Measurements from ENCODE around the gene CHAMP1.

CHAMP1 gene, protein sequence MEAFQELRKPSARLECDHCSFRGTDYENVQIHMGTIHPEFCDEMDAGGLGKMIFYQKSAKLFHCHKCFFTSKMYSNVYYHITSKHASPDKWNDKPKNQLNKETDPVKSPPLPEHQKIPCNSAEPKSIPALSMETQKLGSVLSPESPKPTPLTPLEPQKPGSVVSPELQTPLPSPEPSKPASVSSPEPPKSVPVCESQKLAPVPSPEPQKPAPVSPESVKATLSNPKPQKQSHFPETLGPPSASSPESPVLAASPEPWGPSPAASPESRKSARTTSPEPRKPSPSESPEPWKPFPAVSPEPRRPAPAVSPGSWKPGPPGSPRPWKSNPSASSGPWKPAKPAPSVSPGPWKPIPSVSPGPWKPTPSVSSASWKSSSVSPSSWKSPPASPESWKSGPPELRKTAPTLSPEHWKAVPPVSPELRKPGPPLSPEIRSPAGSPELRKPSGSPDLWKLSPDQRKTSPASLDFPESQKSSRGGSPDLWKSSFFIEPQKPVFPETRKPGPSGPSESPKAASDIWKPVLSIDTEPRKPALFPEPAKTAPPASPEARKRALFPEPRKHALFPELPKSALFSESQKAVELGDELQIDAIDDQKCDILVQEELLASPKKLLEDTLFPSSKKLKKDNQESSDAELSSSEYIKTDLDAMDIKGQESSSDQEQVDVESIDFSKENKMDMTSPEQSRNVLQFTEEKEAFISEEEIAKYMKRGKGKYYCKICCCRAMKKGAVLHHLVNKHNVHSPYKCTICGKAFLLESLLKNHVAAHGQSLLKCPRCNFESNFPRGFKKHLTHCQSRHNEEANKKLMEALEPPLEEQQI

DNA sequence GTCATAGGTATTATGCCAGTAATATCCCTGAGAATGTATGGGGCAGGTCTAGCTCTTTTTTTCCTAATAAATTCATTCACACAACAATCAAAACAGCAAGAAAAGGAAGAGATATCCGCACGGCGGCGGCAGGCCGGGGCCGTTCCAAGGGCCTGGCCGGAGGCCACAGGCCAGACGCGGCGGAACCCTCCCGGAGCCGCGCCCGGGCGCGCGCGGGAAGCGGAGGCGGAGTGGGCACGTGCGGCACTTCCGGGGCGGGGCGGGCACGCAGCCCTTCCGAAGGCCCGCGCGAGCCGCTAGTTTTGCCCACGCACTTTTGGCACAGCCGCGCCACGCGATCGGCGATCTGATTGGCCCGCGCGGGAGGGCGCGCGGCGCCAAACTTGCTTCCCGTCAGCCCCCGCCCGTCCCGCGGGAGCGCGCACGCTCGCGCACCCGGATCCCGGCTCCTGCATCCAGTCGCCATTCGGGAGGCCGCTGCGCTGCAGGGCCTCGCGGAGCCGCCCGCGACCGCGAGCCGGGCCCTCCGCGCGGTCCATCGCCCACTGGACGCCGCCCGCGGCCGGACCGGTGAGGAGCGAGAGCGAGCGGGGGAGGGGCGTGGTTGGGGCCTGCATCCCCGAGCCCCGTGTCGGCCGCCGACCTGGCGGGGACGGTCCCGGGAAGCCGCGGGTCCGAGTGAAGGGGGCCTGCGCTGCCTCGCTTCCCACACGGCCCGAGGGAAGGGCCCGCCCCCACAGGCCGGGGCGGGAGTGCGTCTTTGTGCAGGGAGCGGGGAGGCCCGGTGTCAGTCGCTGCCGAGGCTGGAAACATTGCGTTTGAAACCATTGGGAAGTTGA is at the start of gene CHAMP1:
Gene CHAMP1, plus strand, starts transcription at position 430 of the 839 bp plus-strand sequence. CDS start 9,340 bp downstream, outside the sequence.
- peak; percentile 90 for DNase-seq

DNA sequence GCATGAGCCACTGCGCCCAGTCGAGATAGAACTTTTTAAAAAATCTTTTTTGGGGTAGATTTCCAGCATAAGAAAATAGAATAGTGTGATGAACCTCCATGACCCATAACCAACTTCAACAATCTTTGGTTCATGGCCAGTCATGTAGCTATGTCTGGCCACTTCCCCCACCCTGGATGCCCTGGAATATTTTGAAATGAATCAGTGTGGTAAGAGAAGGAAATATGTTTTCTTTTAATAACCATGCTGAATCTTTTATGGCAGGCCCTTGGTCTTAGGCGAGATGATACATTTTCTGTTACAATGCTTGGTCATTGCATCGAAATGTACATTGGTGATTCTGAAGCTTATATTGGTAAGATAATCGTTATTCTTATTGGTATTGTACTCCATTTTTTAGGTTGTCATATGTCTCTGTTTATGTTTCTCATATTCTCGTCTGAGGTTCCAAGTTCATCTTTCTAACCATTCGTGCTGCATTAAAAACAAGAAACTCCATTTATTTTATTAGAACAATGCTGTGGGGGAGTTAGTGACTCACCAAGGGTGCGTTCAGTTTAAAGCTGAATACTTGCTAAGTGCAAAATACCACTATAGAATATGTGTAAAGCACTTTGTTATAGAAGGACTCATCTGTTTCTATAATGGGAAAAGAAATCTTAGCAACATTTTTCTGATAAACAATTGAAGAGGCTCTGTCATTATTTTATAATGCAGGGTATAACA is 49.3 kb upstream of the CHAMP1 start:
- DNase-seq: no peak

DNA sequence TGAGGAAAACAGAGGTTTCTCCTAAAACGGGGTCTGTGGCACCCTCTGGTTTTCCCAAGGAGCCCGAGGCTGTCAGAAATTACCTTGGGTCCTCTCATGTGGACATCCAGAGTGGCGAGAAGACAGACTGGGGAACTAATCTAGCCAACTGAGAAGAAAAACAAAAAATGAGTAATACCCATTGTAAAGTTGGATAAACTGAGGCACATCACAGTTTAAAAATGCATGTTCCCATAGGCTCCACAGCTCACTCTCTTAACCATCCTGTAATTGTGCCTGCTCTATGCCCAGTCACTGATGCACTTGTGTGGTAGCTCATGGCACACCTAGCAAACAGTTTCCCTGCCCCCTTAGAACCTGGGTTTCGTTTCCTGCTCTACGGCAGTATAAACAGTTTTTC is 48.1 kb upstream of the CHAMP1 start:
- DNase-seq: no peak

DNA sequence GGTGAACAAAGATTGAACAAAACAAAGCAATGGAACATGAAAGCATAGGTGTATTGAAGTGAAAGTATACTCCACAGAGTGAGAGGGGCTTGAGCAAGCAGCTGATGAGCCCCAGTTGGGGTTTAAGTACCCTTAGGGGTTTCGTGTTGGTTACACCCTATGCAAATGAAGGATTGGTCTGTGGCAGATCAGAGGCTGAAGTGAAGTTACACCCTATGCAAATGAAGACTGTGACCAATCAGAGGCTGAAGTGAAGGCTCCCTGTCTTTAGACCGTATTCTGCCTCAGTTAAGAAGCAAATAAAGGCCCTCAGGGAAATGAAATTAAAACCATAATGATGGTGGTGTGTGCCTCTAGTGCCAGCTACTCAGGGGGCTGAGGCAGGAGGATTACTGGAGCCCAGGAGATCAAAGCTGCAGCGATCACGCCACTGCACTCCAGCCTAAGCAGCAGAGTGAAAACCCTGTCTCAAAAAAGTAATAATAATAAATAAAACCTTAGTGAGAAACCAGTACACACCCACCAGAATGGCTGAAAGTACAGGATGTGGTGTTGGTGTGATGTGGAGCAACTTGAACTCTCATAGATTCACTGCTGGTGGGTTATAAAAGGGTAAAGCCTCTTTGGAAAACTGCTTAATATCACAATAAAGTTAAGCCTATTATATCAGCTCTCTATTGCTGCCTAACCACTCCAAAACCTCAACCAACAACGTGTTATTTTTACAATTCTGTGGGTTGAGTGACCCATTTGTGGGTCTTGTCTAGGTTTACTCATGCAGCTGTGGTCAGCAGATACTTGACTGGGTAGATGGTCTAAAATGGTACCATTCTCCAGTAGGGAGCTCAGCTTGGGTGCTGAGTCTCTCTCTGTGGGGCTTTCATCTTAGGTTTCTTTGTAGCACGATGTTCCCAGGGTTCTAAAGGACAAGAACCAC is 45.7 kb upstream of the CHAMP1 start:
- DNase-seq: no peak

DNA sequence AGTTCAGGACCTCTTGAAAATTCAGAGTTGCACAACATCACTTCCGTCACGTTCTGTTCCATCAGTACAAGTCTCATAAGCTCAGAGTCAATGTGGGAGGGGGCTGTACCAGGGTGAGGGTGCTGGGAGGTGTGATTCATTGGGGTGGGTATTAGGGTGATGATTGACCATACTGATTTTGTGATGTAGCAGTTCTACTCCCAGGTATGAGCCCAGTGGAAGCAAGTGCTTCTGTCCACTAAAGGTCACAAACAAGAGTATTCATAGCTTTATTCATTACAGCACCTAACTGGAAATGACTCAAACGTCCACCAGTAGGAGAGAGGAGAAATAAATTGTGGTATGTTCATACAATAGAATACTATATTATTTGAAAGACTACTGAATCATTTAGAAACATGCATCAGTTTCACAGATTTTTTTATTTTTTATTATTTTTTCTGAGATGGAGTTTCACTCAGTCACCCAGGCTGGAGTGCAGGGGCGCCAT is 45.0 kb upstream of the CHAMP1 start:
- DNase-seq: no peak

DNA sequence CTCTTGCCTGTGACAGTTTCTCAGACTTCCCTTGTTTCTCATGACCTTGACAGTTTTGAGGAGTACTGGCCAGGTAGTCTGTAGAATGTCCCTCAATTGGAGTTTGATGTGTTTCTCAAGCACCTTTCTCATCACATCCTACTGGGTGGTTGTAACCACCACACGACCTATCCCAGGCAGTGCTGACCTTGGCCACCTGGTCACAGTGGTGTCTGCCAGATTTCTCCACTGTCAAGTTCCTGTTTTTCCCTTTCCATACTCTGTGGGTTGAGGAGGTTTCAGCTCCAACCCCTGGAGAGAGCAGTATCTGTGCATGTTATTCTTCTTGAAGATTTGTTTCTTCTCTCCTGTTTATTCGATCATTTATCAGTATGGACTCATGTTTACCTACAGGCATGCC is 41.3 kb upstream of the CHAMP1 start:
- no peak for DNase-seq

DNA sequence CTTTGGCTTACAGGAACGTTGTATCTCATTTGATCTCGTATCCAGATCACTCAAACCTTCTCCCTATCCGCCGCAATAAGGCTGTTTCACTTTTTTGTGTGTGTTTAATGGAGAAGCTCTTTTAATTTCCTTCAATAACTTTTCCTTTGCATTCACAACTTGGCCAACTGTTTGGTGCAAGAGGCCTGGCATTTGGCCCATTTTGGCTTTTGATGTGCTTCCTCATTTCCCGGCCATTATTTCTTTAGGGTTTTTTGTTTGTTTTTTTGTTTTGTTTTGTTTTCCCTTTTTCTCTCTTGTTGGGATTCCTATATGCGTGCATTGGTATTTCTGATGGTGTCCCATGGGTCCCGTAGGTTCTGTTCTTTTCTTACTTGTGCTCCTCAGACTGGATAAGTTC is 39.0 kb upstream of the CHAMP1 start:
- DNase-seq: no peak

DNA sequence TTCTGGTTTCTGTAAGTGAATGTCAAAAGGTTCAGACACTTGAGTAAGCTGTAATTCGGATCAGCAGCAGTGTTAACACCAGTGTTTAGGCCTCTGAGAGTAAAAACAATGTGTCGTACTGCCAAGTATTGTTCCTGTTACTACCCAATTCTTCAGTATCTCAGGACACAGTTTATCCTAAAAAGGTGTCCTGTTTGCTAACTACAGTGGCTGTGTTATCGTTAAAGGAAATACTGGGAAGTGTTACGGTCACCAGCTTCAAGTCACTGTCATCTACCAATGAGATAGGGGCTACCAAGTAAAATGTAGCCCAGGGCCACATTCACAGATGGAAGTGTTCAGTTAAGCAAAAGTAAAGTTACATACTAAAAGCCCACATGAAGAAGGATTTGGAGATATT is 35.2 kb upstream of the CHAMP1 start:
- DNase-seq: no peak

DNA sequence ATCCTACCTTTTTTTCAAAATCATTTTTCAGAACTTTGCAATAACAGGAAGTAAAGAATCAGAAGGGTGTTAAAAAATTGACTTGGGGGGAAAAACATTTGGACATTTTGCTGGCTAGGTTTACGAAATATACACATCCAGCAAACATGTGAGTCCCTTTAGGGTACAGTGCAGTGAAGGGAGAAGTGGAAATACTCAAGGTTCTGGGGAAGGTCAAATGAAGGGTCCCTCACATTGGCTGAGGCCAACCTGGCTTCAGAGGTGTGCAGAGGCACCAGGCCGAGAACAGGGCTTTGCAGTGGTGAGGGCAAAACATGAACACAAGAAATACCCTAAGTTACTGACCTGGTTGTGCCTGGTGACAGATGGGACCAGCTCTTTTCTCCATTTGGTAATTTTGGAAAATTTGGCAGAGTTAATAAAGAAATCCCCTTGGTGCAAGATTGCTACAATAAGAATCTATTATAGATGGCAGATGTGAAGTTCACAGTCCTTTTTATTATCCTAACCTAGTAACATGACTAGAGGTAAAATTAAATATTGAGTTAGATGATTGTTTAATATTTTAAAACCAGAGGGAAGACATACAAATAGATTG is 34.4 kb upstream of the CHAMP1 start:
- no peak for DNase-seq

DNA sequence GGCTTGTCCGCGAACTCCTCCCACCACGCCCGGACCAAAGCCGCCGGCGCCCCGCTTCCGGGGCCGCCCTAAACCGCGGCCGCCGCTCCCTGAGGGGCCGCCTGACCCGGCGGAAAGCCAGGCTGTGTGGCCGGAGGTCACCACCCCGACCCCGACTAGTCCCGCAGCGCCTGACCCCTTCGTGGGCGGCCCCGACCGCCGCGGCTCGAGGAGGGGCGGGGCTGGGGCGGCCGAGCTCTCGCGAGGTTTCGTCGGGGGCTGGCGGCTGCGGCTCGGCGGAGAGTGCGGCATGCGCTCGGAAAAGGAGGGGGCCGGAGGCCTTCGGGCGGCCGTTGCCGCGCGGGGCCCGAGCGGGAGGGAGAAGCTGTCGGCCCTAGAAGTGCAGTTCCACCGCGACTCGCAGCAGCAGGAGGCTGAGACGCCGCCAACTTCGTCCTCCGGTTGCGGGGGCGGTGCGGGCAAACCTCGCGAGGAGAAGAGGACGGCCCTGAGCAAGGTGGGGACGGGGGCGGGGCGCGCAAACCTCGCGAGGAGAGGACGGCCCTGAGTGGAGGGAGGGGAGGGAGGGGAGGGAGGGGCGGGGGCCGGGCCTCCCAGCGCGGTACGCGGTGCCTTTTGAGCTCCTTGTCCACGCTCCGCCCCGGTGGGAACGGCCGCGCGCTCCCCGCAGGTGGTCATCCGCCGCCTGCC is 32.8 kb upstream of the CHAMP1 start, which contains the start of gene UPF3A:
Gene UPF3A, plus strand, starts transcription at position 251 of the 690 bp plus-strand sequence. Its CDS starts 39 bp downstream, at position 290.
- DNase-seq: peak; percentile 91

DNA sequence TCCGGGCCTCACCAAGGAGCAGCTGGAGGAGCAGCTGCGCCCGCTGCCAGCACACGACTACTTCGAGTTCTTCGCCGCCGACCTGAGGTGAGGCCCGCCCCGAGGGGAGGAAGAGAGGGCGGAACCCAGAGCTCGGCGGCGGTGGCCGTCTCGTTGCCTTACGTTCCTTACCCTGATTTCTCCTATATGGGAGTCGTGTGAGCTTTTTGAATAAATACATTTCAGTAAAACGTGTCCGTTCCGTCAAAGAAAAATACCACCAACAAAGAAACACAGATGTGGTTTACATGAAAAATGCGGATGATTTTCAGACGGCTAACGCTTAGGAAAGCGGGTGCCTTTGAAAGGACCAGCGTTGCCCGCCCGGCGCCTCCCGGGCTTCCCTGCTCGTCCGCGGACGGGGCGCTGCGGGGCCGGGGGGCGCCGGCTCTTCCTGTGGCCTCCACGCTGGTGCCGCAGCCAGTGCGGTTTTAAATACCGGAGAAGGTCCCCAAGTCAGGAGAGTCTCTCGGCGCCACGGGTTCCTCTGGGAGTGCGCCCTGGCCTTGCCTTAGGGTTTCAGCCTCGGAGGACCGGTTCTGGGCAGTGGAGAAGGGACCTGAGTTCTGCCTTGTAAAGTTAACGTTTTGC is 32.1 kb upstream of the CHAMP1 start:
- DNase-seq: peak; percentile 47

DNA sequence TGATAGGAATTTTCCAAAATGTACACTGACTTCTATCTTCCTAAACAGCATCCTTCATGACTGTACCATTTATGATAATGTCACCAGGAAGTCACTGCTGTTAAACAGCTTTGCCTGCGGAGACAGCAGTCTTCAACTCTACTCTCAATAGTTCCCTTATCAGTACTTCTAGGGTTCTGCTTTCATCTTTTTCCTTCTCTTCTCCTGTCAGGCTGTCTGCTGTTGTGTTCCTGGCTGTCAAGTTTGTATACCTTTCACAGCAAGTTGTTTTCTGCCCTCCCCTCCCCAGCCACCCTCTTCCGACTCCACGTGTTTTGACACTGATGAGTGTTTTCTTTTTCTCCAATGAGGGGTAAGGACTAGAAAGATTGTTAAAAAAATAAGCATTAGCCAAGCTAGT is 30.7 kb upstream of the CHAMP1 start:
- DNase-seq: no peak

DNA sequence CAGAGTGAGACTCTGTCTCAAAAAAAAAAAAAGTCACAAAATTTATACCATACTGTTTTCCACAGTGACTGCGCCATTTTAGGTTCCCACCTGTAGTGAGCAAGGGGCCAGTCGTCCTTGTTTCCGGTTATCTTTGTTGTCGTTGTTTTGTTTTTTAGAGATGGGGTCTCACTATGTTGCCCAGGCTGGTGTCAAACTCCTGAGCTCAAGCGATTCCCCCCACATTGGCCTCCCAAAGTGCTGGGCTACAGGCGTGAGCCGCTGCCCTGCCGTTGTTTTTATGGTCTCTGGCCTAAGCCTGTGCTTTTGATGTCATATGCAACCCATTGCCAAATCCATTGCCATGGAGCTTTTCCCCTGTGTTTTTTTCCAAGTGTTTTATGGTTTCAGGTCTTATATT is 29.6 kb upstream of the CHAMP1 start:
- DNase-seq: no peak

DNA sequence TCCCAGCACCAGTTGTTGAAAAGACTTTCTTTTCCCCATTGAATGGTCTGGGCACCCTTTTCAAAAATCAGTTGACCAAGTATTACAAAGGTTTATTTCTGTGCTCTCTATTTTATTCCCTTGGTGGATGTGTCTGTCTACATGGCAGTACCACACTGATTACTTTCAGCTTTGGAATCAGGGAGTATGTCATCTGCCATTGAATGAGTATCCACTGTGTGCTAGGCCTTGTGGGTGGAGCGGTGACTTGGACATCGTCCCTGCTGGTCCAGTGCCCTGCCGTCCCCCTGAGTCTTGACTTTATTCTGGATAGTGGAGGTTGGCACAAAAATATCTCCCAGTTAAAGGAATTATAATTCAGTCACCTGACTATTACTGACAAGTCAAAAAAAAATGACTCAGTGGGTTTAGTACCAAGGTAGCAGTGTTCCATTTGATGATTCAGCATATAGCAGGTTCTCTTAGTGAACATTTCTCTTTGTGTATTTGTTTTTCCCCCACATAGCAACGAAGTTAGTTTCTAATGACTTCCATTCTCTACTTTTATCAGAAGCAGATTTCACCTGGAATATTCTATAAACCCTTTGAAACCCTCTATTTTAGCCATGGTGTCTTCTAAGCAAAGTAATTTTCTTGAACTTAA is 29.0 kb upstream of the CHAMP1 start:
- DNase-seq: no peak

DNA sequence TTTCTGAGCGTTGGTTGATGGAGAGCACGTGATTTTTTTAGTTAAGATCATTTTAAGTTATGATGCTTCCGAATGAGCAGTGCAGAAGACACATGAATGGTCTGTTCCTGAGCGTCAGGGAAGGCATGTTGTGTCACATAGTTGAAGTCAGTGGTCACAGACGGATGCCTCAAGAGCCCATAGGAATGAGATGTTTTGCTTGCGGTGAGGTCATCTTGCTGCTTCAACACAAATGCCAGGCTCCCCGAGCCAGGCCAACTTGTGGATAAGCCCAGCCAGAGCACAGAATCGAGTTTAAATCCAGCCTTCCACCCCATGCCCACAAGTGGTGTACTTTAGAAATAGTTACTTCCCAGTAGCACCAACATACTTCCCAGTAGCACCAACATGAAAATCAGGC is 27.5 kb upstream of the CHAMP1 start:
- DNase-seq: no peak

DNA sequence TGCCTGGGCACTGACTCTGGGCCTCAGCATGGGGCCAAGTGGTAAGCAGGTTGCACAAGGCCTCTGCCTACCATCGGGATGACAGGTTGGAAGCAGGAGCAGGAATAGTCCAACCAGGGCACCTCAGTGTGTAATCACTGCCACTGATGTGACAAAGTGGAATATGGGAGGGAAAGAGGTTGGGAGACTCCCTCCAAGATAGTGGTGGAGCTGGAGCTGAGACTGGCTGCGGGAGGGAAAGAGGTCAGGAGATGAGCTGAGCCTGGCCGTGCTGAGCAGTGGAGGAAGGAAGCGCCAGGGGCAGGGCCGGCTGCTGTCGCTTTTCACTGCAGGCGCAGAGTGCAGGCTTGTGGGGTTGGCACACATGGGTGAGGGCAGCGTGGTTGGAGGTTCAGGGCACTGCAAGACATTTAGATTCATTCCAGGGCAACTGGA is 26.1 kb upstream of the CHAMP1 start:
- DNase-seq: no peak

DNA sequence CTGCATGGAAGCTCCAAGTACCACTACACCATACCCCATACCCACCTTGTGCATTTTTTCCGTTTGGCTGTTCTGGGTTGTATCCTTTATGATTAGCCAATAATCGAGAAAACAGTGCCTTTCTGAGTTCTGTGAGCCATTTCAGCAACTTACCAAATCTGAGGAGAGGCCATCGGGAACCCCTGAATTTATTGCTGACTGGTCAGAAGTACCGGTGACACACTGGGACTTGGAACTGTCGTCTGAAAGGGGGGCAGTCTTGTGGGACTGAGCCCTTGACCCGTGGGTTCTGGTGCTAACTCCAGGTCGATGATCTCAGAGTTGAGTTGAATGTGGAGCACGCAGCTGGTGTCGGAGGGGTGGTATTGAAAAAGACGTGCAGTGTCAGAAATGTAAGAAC is 17.9 kb upstream of the CHAMP1 start:
- DNase-seq: no peak

DNA sequence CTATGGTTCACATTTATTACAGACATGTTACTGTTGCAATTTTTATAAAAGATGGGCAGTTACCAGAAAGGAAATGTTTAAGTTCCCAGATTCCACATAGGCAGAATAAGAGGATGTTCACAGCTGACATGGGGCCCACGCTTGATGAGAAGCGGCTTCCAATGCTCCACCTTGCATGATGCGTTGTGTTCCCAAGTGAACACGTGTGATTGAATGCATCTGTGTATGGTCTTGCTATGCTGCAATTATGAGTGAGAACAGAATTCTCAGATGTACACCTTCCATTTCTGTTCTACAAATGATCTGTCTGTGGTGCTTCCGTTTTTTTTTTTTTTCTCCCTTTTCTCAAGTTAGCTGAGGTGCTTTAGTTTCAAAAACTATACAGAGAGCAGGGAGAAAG is 17.4 kb upstream of the CHAMP1 start:
- DNase-seq: no peak

DNA sequence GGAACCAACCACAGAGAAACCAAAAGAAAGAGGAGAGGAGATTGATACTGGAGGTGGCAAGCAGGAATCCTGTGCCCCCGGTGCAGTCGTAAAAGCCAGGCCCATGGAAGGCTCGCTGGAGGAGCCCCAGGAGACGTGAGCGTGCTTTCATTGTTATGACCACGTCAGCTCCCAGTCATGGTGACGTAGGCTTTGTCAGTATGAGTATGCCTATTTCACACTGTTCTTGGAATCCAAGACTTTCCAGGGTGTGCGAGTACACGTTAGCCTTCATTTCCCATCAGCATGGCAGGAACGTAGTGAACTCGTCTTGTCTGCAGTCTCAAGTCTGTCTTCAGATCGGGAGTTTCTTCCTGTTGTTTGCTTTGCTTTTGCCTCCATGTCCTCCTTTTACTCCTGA is 15.4 kb upstream of the CHAMP1 start:
- DNase-seq: no peak
